ENCODE data around the gene TMEM163. TPM values are rescaled to one million over a fixed set of nuclear protein-coding genes. Genes with fewer than 3 reads are reported as not detected.

The TMEM163 gene
- total RNA-seq, 1 experiment from 2014 or later, result 0.94 TPM

DNA sequence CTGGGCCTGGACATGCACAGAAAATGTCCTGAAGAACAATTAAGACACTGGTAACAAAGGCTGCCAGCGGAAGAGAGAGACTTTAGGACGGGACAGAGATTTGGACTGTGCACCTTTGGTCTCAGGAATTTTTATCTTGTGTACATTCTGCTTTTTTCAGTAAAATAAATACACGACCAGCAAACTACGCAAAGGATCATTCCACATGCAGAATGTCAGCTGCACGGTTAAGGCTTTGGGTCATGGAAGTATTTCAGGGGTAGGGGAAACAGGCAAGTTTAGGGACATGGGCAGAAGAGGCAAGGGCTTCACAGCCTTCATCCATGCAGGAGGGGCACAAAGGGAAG, 11.5 kb downstream of the TMEM163 start:
- peaks cover 30% of the 10 kb centered on the region for H3K4me1 Mint-ChIP-seq
- no peak for DNase-seq (ENCODE audit: low spot score)

More for the DNA sequence above, 11.5 kb downstream of the TMEM163 start:
- Mint-ChIP-seq H3K27me3 (ENCODE audit: low read depth) (peaks cover 4% of the 10 kb centered on the region; the same call in 1 of the 2 replicates), H3K4me3 (no peak overlapping the region), H3K36me3 (no peaks in the 10 kb centered on the region), H3K27ac (no peak overlapping the region), H3K9me3 (peaks cover 3% of the 10 kb centered on the region; the same call in 1 of the 2 replicates)
- POLR2A ChIA-PET, result no interaction called here
- no peak for TF ChIP-seq NR1H2 (CRISPR knock-in tag; IDR thresholded peaks at IDR 0.05)
- TF ChIP-seq ZNF121 (CRISPR knock-in tag; IDR thresholded peaks at IDR 0.05), result no peak
- TF ChIP-seq, protein P1, sequence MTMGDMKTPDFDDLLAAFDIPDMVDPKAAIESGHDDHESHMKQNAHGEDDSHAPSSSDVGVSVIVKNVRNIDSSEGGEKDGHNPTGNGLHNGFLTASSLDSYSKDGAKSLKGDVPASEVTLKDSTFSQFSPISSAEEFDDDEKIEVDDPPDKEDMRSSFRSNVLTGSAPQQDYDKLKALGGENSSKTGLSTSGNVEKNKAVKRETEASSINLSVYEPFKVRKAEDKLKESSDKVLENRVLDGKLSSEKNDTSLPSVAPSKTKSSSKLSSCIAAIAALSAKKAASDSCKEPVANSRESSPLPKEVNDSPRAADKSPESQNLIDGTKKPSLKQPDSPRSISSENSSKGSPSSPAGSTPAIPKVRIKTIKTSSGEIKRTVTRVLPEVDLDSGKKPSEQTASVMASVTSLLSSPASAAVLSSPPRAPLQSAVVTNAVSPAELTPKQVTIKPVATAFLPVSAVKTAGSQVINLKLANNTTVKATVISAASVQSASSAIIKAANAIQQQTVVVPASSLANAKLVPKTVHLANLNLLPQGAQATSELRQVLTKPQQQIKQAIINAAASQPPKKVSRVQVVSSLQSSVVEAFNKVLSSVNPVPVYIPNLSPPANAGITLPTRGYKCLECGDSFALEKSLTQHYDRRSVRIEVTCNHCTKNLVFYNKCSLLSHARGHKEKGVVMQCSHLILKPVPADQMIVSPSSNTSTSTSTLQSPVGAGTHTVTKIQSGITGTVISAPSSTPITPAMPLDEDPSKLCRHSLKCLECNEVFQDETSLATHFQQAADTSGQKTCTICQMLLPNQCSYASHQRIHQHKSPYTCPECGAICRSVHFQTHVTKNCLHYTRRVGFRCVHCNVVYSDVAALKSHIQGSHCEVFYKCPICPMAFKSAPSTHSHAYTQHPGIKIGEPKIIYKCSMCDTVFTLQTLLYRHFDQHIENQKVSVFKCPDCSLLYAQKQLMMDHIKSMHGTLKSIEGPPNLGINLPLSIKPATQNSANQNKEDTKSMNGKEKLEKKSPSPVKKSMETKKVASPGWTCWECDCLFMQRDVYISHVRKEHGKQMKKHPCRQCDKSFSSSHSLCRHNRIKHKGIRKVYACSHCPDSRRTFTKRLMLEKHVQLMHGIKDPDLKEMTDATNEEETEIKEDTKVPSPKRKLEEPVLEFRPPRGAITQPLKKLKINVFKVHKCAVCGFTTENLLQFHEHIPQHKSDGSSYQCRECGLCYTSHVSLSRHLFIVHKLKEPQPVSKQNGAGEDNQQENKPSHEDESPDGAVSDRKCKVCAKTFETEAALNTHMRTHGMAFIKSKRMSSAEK (CRISPR knock-in tag; IDR thresholded peaks at IDR 0.05; ENCODE audit: borderline replicate concordance), result no peak
- no peak for TF ChIP-seq NFATC4 (CRISPR knock-in tag; IDR thresholded peaks at IDR 0.05)
- TF ChIP-seq TCF7 (CRISPR knock-in tag; IDR thresholded peaks at IDR 0.05; ENCODE audit: low read depth), result no peak
- no peak for TF ChIP-seq HMGXB4 (CRISPR knock-in tag; IDR thresholded peaks at IDR 0.05)
- TF ChIP-seq RELA (CRISPR knock-in tag; IDR thresholded peaks at IDR 0.05; ENCODE audit: borderline replicate concordance), result no peak
- TF ChIP-seq STAT6 (CRISPR knock-in tag; conservative IDR thresholded peaks at IDR 0.05; ENCODE audit: low read depth), result no peak
- TF ChIP-seq ESRRA (CRISPR knock-in tag; IDR thresholded peaks at IDR 0.05; ENCODE audit: borderline replicate concordance), result no peak
- TF ChIP-seq MXD4 (CRISPR knock-in tag; IDR thresholded peaks at IDR 0.05; ENCODE audit: borderline replicate concordance), result no peak
- no peak for TF ChIP-seq ZNF138 (CRISPR knock-in tag; conservative IDR thresholded peaks at IDR 0.05)
- no peak for TF ChIP-seq TEAD4 (CRISPR knock-in tag; IDR thresholded peaks at IDR 0.05)
- TF ChIP-seq E2F4 (CRISPR knock-in tag; IDR thresholded peaks at IDR 0.05; ENCODE audit: borderline replicate concordance, low read depth), result no peak
- no peak for TF ChIP-seq NR3C1 (CRISPR knock-in tag; conservative IDR thresholded peaks at IDR 0.05; ENCODE audit: low read depth)
- no peak for TF ChIP-seq PRRX2 (CRISPR knock-in tag; IDR thresholded peaks at IDR 0.05)
- TF ChIP-seq SP1 (CRISPR knock-in tag; conservative IDR thresholded peaks at IDR 0.05), result no peak
- TF ChIP-seq ATF2 (CRISPR knock-in tag; IDR thresholded peaks at IDR 0.05; ENCODE audit: borderline replicate concordance, low read depth), result no peak
- TF ChIP-seq MYBL2 (CRISPR knock-in tag; IDR thresholded peaks at IDR 0.05), result no peak
- TF ChIP-seq TEAD1 (CRISPR knock-in tag; IDR thresholded peaks at IDR 0.05), result no peak
- TF ChIP-seq KAT7 (CRISPR knock-in tag; IDR thresholded peaks at IDR 0.05; ENCODE audit: borderline replicate concordance), result no peak
- CTCF ChIA-PET, result interaction anchor here (2.1 kb wide), 1 partner anchor 256 kb away, joined by 7 read pairs; no protein-coding TSS in a partner anchor
- ATAC-seq, result no peak

Data from WTC11 (cell line).